ENCODE results near the gene CD8A.

DNA sequence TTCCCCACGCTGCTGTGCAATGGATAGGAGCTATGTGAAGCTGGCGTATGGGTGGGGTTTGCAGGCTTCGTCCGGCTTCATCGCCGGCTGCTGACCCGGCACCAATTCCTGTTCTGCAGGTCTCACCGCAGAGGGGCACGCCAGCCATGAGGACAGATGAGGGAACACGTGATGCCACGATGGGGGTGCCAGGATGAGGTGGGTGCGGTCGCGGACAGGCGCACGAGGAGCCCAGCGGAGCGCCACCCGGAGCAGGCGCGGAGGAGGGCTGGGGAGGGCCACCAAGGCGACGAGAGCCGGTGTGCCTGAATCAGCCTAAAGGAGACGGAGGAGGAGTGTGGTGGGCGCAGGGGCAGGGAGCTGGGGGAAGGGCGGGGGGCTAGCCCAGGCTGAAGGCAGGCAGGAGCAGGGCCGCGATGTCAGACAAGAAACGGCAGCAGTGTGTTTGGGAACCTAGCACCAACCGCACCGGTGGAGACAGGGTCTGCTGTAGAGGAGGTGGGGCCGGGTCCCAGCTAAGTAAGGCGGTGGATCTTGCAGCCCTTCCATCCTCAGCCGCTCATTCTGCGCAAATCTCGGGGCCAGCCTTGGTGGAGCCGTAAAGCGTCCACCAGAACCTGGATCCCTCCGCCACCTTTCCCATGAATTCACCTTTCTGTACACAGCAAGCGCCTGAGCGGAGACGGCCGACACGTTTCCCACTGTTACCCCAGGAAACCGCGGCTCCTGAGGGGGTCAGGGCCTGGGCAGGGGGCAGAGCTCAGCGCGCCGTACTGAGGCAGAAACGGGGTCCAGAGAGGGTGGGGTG, 17.0 kb upstream of the CD8A start:
- TF ChIP-seq GATA3 (IDR thresholded peaks at IDR 0.05; ENCODE audit: low read depth, low read length) (no peak), GATA2 (IDR thresholded peaks at IDR 0.05; ENCODE audit: low read depth, low read length) (no peak)
